SK-N-SH (cell line): Measurements from ENCODE around the gene NXPH4.

Experiments used
- CTCF ChIP-seq: fragments of 200-600 bp; sonication (generic); IDR thresholded peaks from 2 replicates; pipeline ENCODE4 v1.6.1; 2017; ENCODE audit warnings: antibody characterized with exemption, mild to moderate bottlenecking, moderate library complexity
- EP300 ChIP-seq, 2 experiments: IDR thresholded peaks; 2 replicates each; pipeline versions ENCODE4 v1.4.0 to v1.6.1; 2012; ENCODE audit warnings: borderline replicate concordance in 1 of 2, low read depth in 1 of 2, low read length in 1 of 2
- EZH2phosphoT487 ChIP-seq: fragments of 200-600 bp; sonication (generic); IDR thresholded peaks from 2 replicates; pipeline ENCODE4 v1.6.1; 2017; ENCODE audit warnings: low read depth, mixed run types, mild to moderate bottlenecking, antibody characterized with exemption, moderate library complexity, borderline replicate concordance
- FOXJ3 ChIP-seq: sonication (generic); formaldehyde crosslinking; IDR thresholded peaks from 2 replicates; pipeline ENCODE4 v1.5.1; 2020; ENCODE audit warnings: mild to moderate bottlenecking, missing genetic modification reagents
- GABPA ChIP-seq: IDR thresholded peaks from 2 replicates; pipeline ENCODE4 v1.4.0; 2012; ENCODE audit warnings: low read depth, mild to moderate bottlenecking
- MEF2A ChIP-seq: IDR thresholded peaks from 2 replicates; pipeline ENCODE4 v1.4.0; 2012; ENCODE audit warnings: low read depth, borderline replicate concordance
- MXI1 ChIP-seq: IDR thresholded peaks from 2 replicates; pipeline ENCODE4 v1.6.1; 2012; ENCODE audit warnings: mild to moderate bottlenecking, low read depth, low read length, improper control_type of control experiment
- NRF1 ChIP-seq: IDR thresholded peaks from 2 replicates; pipeline ENCODE4 v1.6.1; 2012; ENCODE audit warnings: low read depth, mild to moderate bottlenecking, low read length
- POLR2AphosphoS5 ChIP-seq: IDR thresholded peaks from 2 replicates; pipeline ENCODE4 v1.6.1; 2012; ENCODE audit warnings: low read depth, low read length
- RFX5 ChIP-seq: IDR thresholded peaks from 2 replicates; pipeline ENCODE4 v1.6.1; 2012; ENCODE audit warnings: mild to moderate bottlenecking, improper control_type of control experiment, low read length
- SIN3A ChIP-seq: IDR thresholded peaks from 2 replicates; pipeline ENCODE4 v1.6.1; 2012; ENCODE audit warnings: low read depth, mild to moderate bottlenecking, low read length, moderate library complexity, borderline replicate concordance
- TAF1 ChIP-seq: IDR thresholded peaks from 2 replicates; pipeline ENCODE4 v1.6.1; 2012; ENCODE audit warnings: low read depth, mild to moderate bottlenecking, low read length, moderate library complexity, borderline replicate concordance
- USF1 ChIP-seq: IDR thresholded peaks from 2 replicates; pipeline ENCODE4 v1.4.0; 2012; ENCODE audit warnings: low read depth, borderline replicate concordance

- TF ChIP-seq CTCF = no peak
- no peak for TF ChIP-seq MXI1
- TF ChIP-seq EP300 (IDR thresholded peaks at IDR 0.05; ENCODE audit: borderline replicate concordance in 1 of 2, low read depth in 1 of 2, low read length in 1 of 2) = no peak
- no peak for TF ChIP-seq POLR2AphosphoS5
- no peak for TF ChIP-seq FOXJ3 (CRISPR knock-in tag)
- TF ChIP-seq SIN3A = no peak
- no peak for TF ChIP-seq TAF1
- TF ChIP-seq GABPA = no peak
- TF ChIP-seq EZH2phosphoT487 = no peak
- TF ChIP-seq MEF2A = no peak
- no peak for TF ChIP-seq NRF1
- TF ChIP-seq RFX5 = no peak
- TF ChIP-seq USF1 = no peak
These were observed 44.9 kb downstream of the NXPH4 start for GRCh38 chr12:57261428-57261865.
